ENCODE data around the gene LGI2.
"Not testable (repeated sequence)": the region's sequence is repeated elsewhere in the genome, so short reads cannot be mapped to it uniquely, and the experiment has no call there.

Gene LGI2

GRCh38 chr4:25030277-25031076 lies at the start of gene LGI2:
TSS of gene LGI2 (minus strand) at chr4:25030946. CDS start at chr4:25030693, 253 bp downstream.
- DNase-seq: no peak

GRCh38 chr4:25078523-25078922 lies 47.8 kb upstream of the LGI2 start:
- DNase-seq: no peak

- DNase-seq: no peak
Observed at GRCh38 chr4:25076625-25077398, 46.1 kb upstream of the LGI2 start.

- no peak for DNase-seq
Observed at GRCh38 chr4:25075851-25076250, 45.1 kb upstream of the LGI2 start.

- DNase-seq: no peak
Observed at GRCh38 chr4:25075129-25075528, 44.4 kb upstream of the LGI2 start.

GRCh38 chr4:25070545-25070944 lies 39.8 kb upstream of the LGI2 start:
- no peak for DNase-seq

GRCh38 chr4:25069014-25069413 lies 38.3 kb upstream of the LGI2 start:
- DNase-seq: no peak

- no peak for DNase-seq
Observed at GRCh38 chr4:25068386-25068785, 37.6 kb upstream of the LGI2 start.

- DNase-seq: no peak
Observed at GRCh38 chr4:25065932-25066590, 35.3 kb upstream of the LGI2 start.

- DNase-seq: no peak
Observed at GRCh38 chr4:25065431-25065858, 34.7 kb upstream of the LGI2 start.

GRCh38 chr4:25064447-25064846 lies 33.7 kb upstream of the LGI2 start:
- not testable (repeated sequence) for DNase-seq

GRCh38 chr4:25063116-25063515 lies 32.4 kb upstream of the LGI2 start:
- DNase-seq: no peak

- DNase-seq: no peak
Observed at GRCh38 chr4:25062098-25062497, 31.4 kb upstream of the LGI2 start.

- no peak for DNase-seq
Observed at GRCh38 chr4:25061602-25062001, 30.9 kb upstream of the LGI2 start.

GRCh38 chr4:25060963-25061340 lies 30.2 kb upstream of the LGI2 start:
- DNase-seq: no peak

- no peak for DNase-seq
Observed at GRCh38 chr4:25060241-25060962, 29.7 kb upstream of the LGI2 start.

- no peak for DNase-seq
Observed at GRCh38 chr4:25059791-25060190, 29.0 kb upstream of the LGI2 start.

GRCh38 chr4:25058796-25059195 lies 28.1 kb upstream of the LGI2 start:
- no peak for DNase-seq

- DNase-seq: no peak
Observed at GRCh38 chr4:25057299-25057698, 26.6 kb upstream of the LGI2 start.

- DNase-seq: not testable (repeated sequence)
Observed at GRCh38 chr4:25052037-25052436, 21.3 kb upstream of the LGI2 start.

- no peak for DNase-seq
Observed at GRCh38 chr4:25051534-25051933, 20.8 kb upstream of the LGI2 start.

- DNase-seq: no peak
Observed at GRCh38 chr4:25050370-25051078, 19.8 kb upstream of the LGI2 start.

Data from cortex of kidney (tissue), 1 donor.